Endothelial cell (in vitro differentiated cells): ENCODE data around the gene SLC5A6. TPM values are rescaled to one million over a fixed set of nuclear protein-coding genes. Genes with fewer than 3 reads are reported as not detected.

Source experiments
- DNase-seq: peaks from one replicate; pipeline ENCODE4 v3.0.0; 2021; ENCODE audit warnings: low spot score
- H3K27ac Mint-ChIP-seq: one replicate; pipeline ENCODE4 v1.8.0; 2021; ENCODE audit warnings: mixed read lengths, inconsistent platforms; ENCODE audit not compliant: unreplicated experiment
- H3K27me3 Mint-ChIP-seq: one replicate; pipeline ENCODE4 v1.8.0; 2021; ENCODE audit warnings: mild to moderate bottlenecking, moderate library complexity, mixed read lengths, inconsistent platforms; ENCODE audit not compliant: unreplicated experiment
- H3K36me3 Mint-ChIP-seq: one replicate; pipeline ENCODE4 v1.8.0; 2021; ENCODE audit warnings: mild to moderate bottlenecking, low read depth, mixed read lengths, inconsistent platforms; ENCODE audit not compliant: unreplicated experiment
- H3K4me1 Mint-ChIP-seq: one replicate; pipeline ENCODE4 v1.8.0; 2021; ENCODE audit warnings: mild to moderate bottlenecking, mixed read lengths, inconsistent platforms; ENCODE audit not compliant: unreplicated experiment
- H3K4me3 Mint-ChIP-seq: one replicate; pipeline ENCODE4 v1.8.0; 2021; ENCODE audit warnings: mild to moderate bottlenecking, mixed read lengths, inconsistent platforms; ENCODE audit not compliant: unreplicated experiment
- H3K9me3 Mint-ChIP-seq: one replicate; pipeline ENCODE4 v1.8.0; 2021; ENCODE audit warnings: mixed read lengths, inconsistent platforms; ENCODE audit not compliant: unreplicated experiment
- CTCF ChIP-seq: fragments of 200-600 bp; sonication (generic); IDR thresholded peaks from one replicate; pipeline ENCODE4 v1.5.0; 2021; ENCODE audit warnings: antibody characterized with exemption; ENCODE audit not compliant: unreplicated experiment
- total RNA-seq: library from RNA; stranded (reverse); fragmentation: NEBNext Ultra II Directional; extraction: Animal tissue kit (Norgen Biotek cat#: 25700); gene quantifications from one replicate; pipeline ENCODE4 v1.2.1, GENCODE V29; 2021; ENCODE audit not compliant: unreplicated experiment

Gene SLC5A6
- total RNA-seq, 1 donor from 2014 or later, result 63.0 TPM

DNA sequence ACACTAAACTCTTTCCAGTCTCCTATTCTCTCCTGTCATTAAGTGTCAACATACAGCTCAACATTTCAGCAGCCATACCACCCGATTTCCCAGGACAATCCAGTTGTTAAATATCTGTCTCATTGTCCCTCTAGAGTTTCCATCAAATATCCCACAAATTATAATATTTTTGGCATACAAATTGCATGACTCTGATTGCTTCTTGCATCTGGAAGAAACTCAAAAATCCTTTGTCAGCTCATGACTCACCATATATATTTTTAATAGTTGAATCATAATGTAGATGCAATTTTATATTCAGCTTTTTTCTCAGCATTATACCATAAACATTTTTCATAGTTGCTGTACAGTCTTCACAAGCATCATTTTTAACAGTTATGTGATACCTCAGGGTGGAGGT lies 43.6 kb upstream of the SLC5A6 start:
- peaks cover 11% of the 10 kb centered on the region for H3K27me3 Mint-ChIP-seq
- peaks cover under 1% of the 10 kb centered on the region for H3K4me1 Mint-ChIP-seq
- H3K4me3 Mint-ChIP-seq, result peak overlapping the region; percentile 44
- no peak overlapping the region for H3K27ac Mint-ChIP-seq
- H3K36me3 Mint-ChIP-seq, result peaks cover 8% of the 10 kb centered on the region
- H3K9me3 Mint-ChIP-seq, result no peaks in the 10 kb centered on the region
- no peak for DNase-seq
- TF ChIP-seq CTCF, result no peak

DNA sequence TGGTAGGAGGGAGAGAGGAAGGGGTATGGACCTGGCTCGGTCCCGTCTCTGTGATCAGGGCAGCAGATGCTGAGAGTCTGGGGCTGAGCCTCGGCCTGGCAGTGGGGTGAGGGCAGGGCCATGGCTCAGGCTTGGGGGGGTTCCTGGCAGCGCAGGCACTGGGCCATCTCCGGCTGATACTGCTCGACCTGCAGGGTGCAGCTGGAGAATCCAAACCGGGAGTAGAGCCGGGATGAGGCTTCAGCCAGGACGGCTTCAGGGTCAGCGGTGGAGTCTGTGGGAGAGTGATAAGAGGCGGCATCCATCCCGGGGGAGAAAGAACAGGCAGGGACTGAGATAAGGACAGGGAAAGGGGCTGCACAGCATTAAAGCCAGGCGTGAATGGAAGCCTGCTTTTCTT lies 43.1 kb upstream of the SLC5A6 start:
- TF ChIP-seq CTCF, result no peak
- Mint-ChIP-seq H3K27ac (no peak overlapping the region), H3K27me3 (peaks cover 8% of the 10 kb centered on the region), H3K9me3 (no peaks in the 10 kb centered on the region), H3K4me1 (no peaks in the 10 kb centered on the region), H3K36me3 (peaks cover 7% of the 10 kb centered on the region), H3K4me3 (no peak overlapping the region)
- DNase-seq, result no peak

- H3K27me3 Mint-ChIP-seq, result peaks cover 13% of the 10 kb centered on the region
- DNase-seq, result no peak
- peaks cover 11% of the 10 kb centered on the region for H3K36me3 Mint-ChIP-seq
- TF ChIP-seq CTCF, result no peak
- no peaks in the 10 kb centered on the region for H3K4me1 Mint-ChIP-seq
- no peak overlapping the region for H3K4me3 Mint-ChIP-seq
- H3K9me3 Mint-ChIP-seq, result no peaks in the 10 kb centered on the region
- no peak overlapping the region for H3K27ac Mint-ChIP-seq
Measured at GRCh38 chr2:27251766-27252165, 39.7 kb upstream of the SLC5A6 start.

GRCh38 chr2:27250652-27251379 lies 38.7 kb upstream of the SLC5A6 start:
- peaks cover 11% of the 10 kb centered on the region for H3K27me3 Mint-ChIP-seq
- H3K4me1 Mint-ChIP-seq, result no peaks in the 10 kb centered on the region
- H3K4me3 Mint-ChIP-seq, result no peak overlapping the region
- TF ChIP-seq CTCF, result no peak
- no peak overlapping the region for H3K27ac Mint-ChIP-seq
- H3K9me3 Mint-ChIP-seq, result no peaks in the 10 kb centered on the region
- H3K36me3 Mint-ChIP-seq, result peaks cover 11% of the 10 kb centered on the region
- no peak for DNase-seq

DNA sequence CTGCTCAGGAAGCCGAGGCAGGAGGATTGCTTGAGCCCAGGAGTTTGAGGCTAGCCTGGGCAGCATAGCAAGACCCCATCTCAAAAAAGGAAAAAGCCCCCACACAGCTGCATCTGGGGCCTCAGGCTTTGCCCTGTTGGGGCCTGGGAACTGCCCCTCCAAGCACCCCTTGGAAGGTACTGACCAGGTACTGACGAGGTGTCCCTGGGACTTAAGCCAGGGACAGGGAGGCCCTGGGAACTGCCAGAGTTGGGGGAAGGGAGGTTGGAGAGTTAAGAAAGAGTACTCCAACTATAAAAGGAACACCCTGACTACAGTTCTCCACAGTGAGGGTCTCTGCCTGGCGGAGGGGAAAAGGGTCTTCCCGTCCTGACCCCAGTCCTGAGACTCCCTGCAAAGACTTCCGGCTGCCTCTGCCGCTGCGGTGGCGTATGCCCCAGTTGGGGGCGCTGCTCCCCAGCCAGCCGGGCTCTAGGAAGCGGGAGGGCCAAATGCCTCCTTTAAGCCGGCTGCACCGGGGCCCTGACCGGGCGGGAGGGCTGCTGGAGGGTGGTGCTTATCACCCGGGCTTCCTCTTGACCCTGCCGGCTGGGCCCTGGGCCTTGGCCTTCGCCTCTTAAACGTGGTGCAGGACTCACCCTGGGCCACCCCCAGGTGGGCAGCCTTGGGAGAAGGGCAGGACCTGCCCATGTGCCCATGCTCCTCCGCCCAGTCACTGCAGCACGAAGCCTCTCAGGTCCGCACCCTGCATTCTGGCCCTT lies 38.0 kb upstream of the SLC5A6 start:
- peak; percentile 53 for TF ChIP-seq CTCF
- H3K9me3 Mint-ChIP-seq, result no peaks in the 10 kb centered on the region
- no peaks in the 10 kb centered on the region for H3K4me1 Mint-ChIP-seq
- peaks cover 9% of the 10 kb centered on the region for H3K27me3 Mint-ChIP-seq
- H3K4me3 Mint-ChIP-seq, result no peak overlapping the region
- H3K27ac Mint-ChIP-seq, result no peak overlapping the region
- peaks cover 7% of the 10 kb centered on the region for H3K36me3 Mint-ChIP-seq
- peak; percentile 79 for DNase-seq
